Measurements from ENCODE around the gene NSMF. TPM values are rescaled to one million over a fixed set of nuclear protein-coding genes. Genes with fewer than 3 reads are reported as not detected.

NSMF gene
- total RNA-seq, 2 experiments from 2014 or later, result 104 to 109 TPM

GRCh38 chr9:137454597-137455358 is 4.4 kb downstream of the NSMF start:
- Mint-ChIP-seq H3K4me3 (peak overlapping the region; percentile 76), H3K4me1 (ENCODE audit: low read depth) (peaks cover 40% of the 10 kb centered on the region), H3K36me3 (ENCODE audit: low read depth) (peaks cover 20% of the 10 kb centered on the region), H3K27ac (peak overlapping the region; percentile 47), H3K9me3 (no peaks in the 10 kb centered on the region), H3K27me3 (no peaks in the 10 kb centered on the region)
- no peak for TF ChIP-seq CTCF (IDR thresholded peaks at IDR 0.05)
- ATAC-seq (ENCODE audit: poor library complexity) (no peak), DNase-seq (peak in 2 of 14 experiments; percentile 8 to 54)
- ChIA-PET CTCF (interaction anchor here (1.9 kb wide), 1 partner anchor 31 kb away, joined by 4 read pairs; the partner anchor contains the start of genes EXD3 and NOXA1), POLR2A (no interaction called here)
- H3K27ac ChIP-seq (ENCODE audit: low read depth in 1 of 2, low read length in 2 of 2), result no peak overlapping the region
- intact Hi-C loops (cut with DNase I, micrococcal nuclease), result loop anchor here in 1 of 2 experiments (2.0 to 10.0 kb wide), 3 partner anchors 96 to 660 kb away; partner anchors contain the start of genes ARRDC1, CCDC183, MRPL41 and PNPLA7
- peak overlapping the region; percentile 59 for H3K4me3 ChIP-seq (ENCODE audit: low read length)
- peaks cover 0 to 10% of the 10 kb centered on the region in 2 experiments for H3K9me3 ChIP-seq (ENCODE audit: control insufficient read depth in 1 of 2, insufficient read depth in 1 of 2, low read length in 2 of 2)
- H3K4me1 ChIP-seq (ENCODE audit: insufficient read depth, low read length), result peaks cover 89% of the 10 kb centered on the region
- H3K27me3 ChIP-seq (ENCODE audit: control insufficient read depth in 1 of 2, insufficient read depth in 2 of 2, low read length in 2 of 2), result no peaks in the 10 kb centered on the region
- peaks cover 17% of the 10 kb centered on the region for H3K36me3 ChIP-seq (ENCODE audit: insufficient read depth, low read length)

GRCh38 chr9:137454145-137454596 is 5.0 kb downstream of the NSMF start:
- no peaks in the 10 kb centered on the region for H3K27me3 ChIP-seq (ENCODE audit: control insufficient read depth in 1 of 2, insufficient read depth in 2 of 2, low read length in 2 of 2)
- H3K9me3 ChIP-seq (ENCODE audit: control insufficient read depth in 1 of 2, insufficient read depth in 1 of 2, low read length in 2 of 2), result peaks cover 0 to 10% of the 10 kb centered on the region in 2 experiments
- H3K36me3 Mint-ChIP-seq (ENCODE audit: low read depth), result peaks cover 20% of the 10 kb centered on the region
- intact Hi-C loops (cut with DNase I, micrococcal nuclease), result loop anchor here in 1 of 2 experiments (2.0 to 10.0 kb wide), 2 partner anchors 97 to 659 kb away; partner anchors contain the start of genes CCDC183, MRPL41, PNPLA7 and TMEM141
- no peaks in the 10 kb centered on the region for H3K9me3 Mint-ChIP-seq
- H3K27me3 Mint-ChIP-seq, result no peaks in the 10 kb centered on the region
- peaks cover 17% of the 10 kb centered on the region for H3K36me3 ChIP-seq (ENCODE audit: insufficient read depth, low read length)
- peaks cover 39% of the 10 kb centered on the region for H3K4me1 Mint-ChIP-seq (ENCODE audit: low read depth)
- H3K4me1 ChIP-seq (ENCODE audit: insufficient read depth, low read length), result peaks cover 89% of the 10 kb centered on the region
- H3K4me3 ChIP-seq (ENCODE audit: low read length), result peak overlapping the region; percentile 59
- ATAC-seq (ENCODE audit: poor library complexity) (peak; percentile 28), DNase-seq (peak in 11 of 14 experiments; percentile 27 to 75 (median 48))
- ChIA-PET POLR2A (interaction anchor here (1.3 kb wide), 1 partner anchor 32 kb away, joined by 4 read pairs; the partner anchor contains the start of genes EXD3 and NOXA1), CTCF (interaction anchor here (1.9 kb wide), 1 partner anchor 31 kb away, joined by 4 read pairs; the partner anchor contains the start of genes EXD3 and NOXA1)
- H3K27ac Mint-ChIP-seq, result peak overlapping the region; percentile 47
- no peak overlapping the region for H3K27ac ChIP-seq (ENCODE audit: low read depth in 1 of 2, low read length in 2 of 2)
- peak overlapping the region; percentile 76 for H3K4me3 Mint-ChIP-seq
- no peak for TF ChIP-seq CTCF (IDR thresholded peaks at IDR 0.05)

GRCh38 chr9:137453643-137454081 is 5.5 kb downstream of the NSMF start:
- Histone ChIP-seq H3K4me1 (ENCODE audit: insufficient read depth, low read length) (peaks cover 88% of the 10 kb centered on the region), H3K27ac (ENCODE audit: low read depth in 1 of 2, low read length in 2 of 2) (no peak overlapping the region), H3K9me3 (ENCODE audit: control insufficient read depth in 1 of 2, insufficient read depth in 1 of 2, low read length in 2 of 2) (peaks cover 0 to 10% of the 10 kb centered on the region in 2 experiments), H3K4me3 (ENCODE audit: low read length) (peak overlapping the region; percentile 25), H3K36me3 (ENCODE audit: insufficient read depth, low read length) (peaks cover 17% of the 10 kb centered on the region), H3K27me3 (ENCODE audit: control insufficient read depth in 1 of 2, insufficient read depth in 2 of 2, low read length in 2 of 2) (no peaks in the 10 kb centered on the region)
- POLR2A ChIA-PET, result interaction anchor here (1.3 kb wide), 1 partner anchor 31 kb away, joined by 4 read pairs; the partner anchor contains the start of genes EXD3 and NOXA1
- CTCF ChIA-PET, result interaction anchor here (1.9 kb wide), 1 partner anchor 30 kb away, joined by 4 read pairs; the partner anchor contains the start of genes EXD3 and NOXA1
- Mint-ChIP-seq H3K27ac (peak overlapping the region; percentile 71), H3K4me1 (ENCODE audit: low read depth) (peaks cover 39% of the 10 kb centered on the region), H3K27me3 (no peaks in the 10 kb centered on the region), H3K4me3 (peak overlapping the region; percentile 67), H3K36me3 (ENCODE audit: low read depth) (peaks cover 20% of the 10 kb centered on the region), H3K9me3 (no peaks in the 10 kb centered on the region)
- peak; percentile 52 to 80 (median 59) for DNase-seq
- peak; percentile 70 for ATAC-seq (ENCODE audit: poor library complexity)
- TF ChIP-seq CTCF (IDR thresholded peaks at IDR 0.05), result no peak
- intact Hi-C loops (cut with DNase I, micrococcal nuclease), result loop anchor here in 1 of 2 experiments (2.0 to 10.0 kb wide), 2 partner anchors 97 to 659 kb away; partner anchors contain the start of genes CCDC183, MRPL41, PNPLA7 and TMEM141
